ENCODE data around the gene CHMP6.

Gene CHMP6

DNA sequence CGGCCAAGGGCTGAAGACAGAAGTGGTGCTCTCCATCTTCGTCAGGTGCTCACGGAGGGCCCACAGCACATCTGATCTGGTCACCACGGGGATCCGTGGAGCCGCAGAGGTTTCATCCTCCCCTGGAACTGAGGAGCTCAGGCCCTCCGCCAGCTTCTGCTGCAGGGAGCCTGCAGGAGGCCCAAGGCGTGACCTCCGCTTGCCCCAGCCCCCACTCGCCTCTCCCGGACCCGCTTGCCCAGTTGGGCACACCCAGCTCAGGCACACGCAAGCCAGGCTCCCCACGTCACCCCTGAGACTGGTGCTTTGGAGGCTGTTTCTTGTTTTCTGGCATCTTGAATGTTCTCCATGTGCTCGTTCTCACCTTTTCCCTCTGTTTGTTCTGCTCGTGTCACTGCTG lies 39.4 kb upstream of the CHMP6 start:
- H3K9me2 ChIP-seq (replicated peaks; ENCODE audit: low read depth, low read length) = no peaks in the 10 kb centered on the region
- H3K36me3 ChIP-seq (ENCODE audit: insufficient read depth, low read length) = no peaks in the 10 kb centered on the region; the same call in 1 of the 2 replicates
- H4K20me1 ChIP-seq (ENCODE audit: insufficient read depth, low read length, poor library complexity, severe bottlenecking) = no peaks in the 10 kb centered on the region
- H3K9me3 ChIP-seq (ENCODE audit: insufficient read depth, low read depth, low read length) = no peaks in the 10 kb centered on the region
- H3K27me3 ChIP-seq (ENCODE audit: insufficient read depth, low read length, poor library complexity, severe bottlenecking) = no peaks in the 10 kb centered on the region
- H2AFZ ChIP-seq (ENCODE audit: low read length) = no peak overlapping the region
- H3K9ac ChIP-seq (ENCODE audit: low read depth, low read length, poor library complexity, severe bottlenecking) = no peak overlapping the region
- H3K4me1 ChIP-seq (ENCODE audit: insufficient read depth, low read length, poor library complexity, severe bottlenecking) = no peaks in the 10 kb centered on the region
- TF ChIP-seq EZH2phosphoT487 (IDR thresholded peaks at IDR 0.05; ENCODE audit: borderline replicate concordance) = no peak
- TF ChIP-seq, protein P1, sequence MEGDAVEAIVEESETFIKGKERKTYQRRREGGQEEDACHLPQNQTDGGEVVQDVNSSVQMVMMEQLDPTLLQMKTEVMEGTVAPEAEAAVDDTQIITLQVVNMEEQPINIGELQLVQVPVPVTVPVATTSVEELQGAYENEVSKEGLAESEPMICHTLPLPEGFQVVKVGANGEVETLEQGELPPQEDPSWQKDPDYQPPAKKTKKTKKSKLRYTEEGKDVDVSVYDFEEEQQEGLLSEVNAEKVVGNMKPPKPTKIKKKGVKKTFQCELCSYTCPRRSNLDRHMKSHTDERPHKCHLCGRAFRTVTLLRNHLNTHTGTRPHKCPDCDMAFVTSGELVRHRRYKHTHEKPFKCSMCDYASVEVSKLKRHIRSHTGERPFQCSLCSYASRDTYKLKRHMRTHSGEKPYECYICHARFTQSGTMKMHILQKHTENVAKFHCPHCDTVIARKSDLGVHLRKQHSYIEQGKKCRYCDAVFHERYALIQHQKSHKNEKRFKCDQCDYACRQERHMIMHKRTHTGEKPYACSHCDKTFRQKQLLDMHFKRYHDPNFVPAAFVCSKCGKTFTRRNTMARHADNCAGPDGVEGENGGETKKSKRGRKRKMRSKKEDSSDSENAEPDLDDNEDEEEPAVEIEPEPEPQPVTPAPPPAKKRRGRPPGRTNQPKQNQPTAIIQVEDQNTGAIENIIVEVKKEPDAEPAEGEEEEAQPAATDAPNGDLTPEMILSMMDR (conservative IDR thresholded peaks at IDR 0.05; ENCODE audit: low read length) = no peak
- no peaks in the 10 kb centered on the region for H3K79me2 ChIP-seq (ENCODE audit: insufficient read depth, low read length)
- H3F3A ChIP-seq (ENCODE audit: low read depth) = no peaks in the 10 kb centered on the region
- H3K4me3 ChIP-seq (ENCODE audit: low read length, poor library complexity, severe bottlenecking) = no peak overlapping the region
- no peak overlapping the region for H3K4me2 ChIP-seq (ENCODE audit: low read depth, low read length, poor library complexity, severe bottlenecking)

DNA sequence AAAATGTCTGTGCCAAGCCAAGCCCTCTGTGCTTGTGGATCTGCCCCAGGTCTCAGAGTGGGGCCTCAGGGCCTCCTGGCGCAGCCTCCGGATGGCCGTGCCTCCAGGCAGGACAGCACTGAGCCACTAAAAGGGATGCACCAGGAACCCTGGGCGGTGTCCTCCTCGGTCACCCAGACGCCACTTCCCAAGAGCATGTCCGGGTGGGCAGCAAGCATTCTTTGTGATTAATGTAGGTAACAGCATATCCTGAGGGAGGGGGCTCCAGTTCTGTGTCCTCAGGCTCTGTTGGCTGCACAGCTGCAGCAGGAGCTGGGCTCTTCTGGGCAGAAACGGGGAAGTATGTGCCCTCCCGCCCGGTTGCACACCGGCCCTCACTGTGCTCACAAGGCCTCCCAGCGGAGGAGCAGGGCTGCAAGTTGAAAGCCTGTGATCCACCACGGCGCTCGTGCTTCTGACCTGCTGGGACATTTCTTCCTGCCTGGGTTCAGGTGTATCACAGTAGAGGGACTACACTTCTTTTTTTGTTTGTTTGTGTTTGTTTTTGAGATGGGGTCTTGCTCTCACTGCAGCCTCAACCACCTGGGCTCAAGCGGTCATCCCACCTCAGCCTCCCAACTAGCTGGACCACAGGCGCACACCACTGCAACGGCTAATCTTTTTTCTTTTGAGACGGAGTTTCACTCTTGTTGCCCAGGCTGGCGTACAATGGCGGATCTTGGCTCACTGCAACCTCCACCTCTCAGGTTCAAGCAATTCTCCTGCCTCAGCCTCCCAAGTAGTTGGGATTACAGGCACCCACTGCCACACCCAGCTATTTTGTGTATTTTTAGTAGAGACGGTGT lies 37.9 kb upstream of the CHMP6 start:
- Histone ChIP-seq H3K9me3 (ENCODE audit: insufficient read depth, low read depth, low read length) (no peaks in the 10 kb centered on the region), H3F3A (ENCODE audit: low read depth) (no peaks in the 10 kb centered on the region), H3K9ac (ENCODE audit: low read depth, low read length, poor library complexity, severe bottlenecking) (no peak overlapping the region), H3K9me2 (replicated peaks; ENCODE audit: low read depth, low read length) (no peaks in the 10 kb centered on the region), H3K27me3 (ENCODE audit: insufficient read depth, low read length, poor library complexity, severe bottlenecking) (no peaks in the 10 kb centered on the region), H3K4me3 (ENCODE audit: low read length, poor library complexity, severe bottlenecking) (no peak overlapping the region), H3K4me1 (ENCODE audit: insufficient read depth, low read length, poor library complexity, severe bottlenecking) (no peaks in the 10 kb centered on the region), H3K36me3 (ENCODE audit: insufficient read depth, low read length) (no peaks in the 10 kb centered on the region), H4K20me1 (ENCODE audit: insufficient read depth, low read length, poor library complexity, severe bottlenecking) (no peaks in the 10 kb centered on the region), H3K79me2 (ENCODE audit: insufficient read depth, low read length) (no peaks in the 10 kb centered on the region), H3K4me2 (ENCODE audit: low read depth, low read length, poor library complexity, severe bottlenecking) (no peak overlapping the region), H2AFZ (ENCODE audit: low read length) (no peak overlapping the region)
- no peak for TF ChIP-seq EZH2phosphoT487 (IDR thresholded peaks at IDR 0.05; ENCODE audit: borderline replicate concordance)
- TF ChIP-seq, protein P1 (conservative IDR thresholded peaks at IDR 0.05; ENCODE audit: low read length) = no peak

DNA sequence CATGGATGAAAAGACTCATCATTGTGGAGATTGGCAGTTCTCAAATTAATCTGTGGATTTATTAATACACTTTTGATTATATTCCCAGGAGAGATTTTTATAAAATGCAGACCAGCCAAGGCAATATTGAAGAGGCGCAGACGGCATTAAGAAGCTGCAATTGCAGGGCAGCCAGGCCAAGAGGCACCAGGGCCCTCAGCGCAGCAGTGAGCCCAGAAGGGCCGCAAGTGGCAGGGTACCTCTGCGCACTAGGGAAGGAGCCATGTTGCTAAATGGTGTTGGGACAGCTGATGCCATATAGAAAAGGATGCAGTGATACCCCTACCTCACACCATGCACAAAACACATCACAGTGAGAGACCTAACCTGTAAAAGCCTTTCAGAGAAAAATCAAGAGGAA lies 36.6 kb upstream of the CHMP6 start:
- TF ChIP-seq, protein P1 (conservative IDR thresholded peaks at IDR 0.05; ENCODE audit: low read length) = no peak
- TF ChIP-seq EZH2phosphoT487 (IDR thresholded peaks at IDR 0.05; ENCODE audit: borderline replicate concordance) = no peak
- no peak overlapping the region for H3K9ac ChIP-seq (ENCODE audit: low read depth, low read length, poor library complexity, severe bottlenecking)

More for the DNA sequence above, 36.6 kb upstream of the CHMP6 start:
- no peak overlapping the region for H2AFZ ChIP-seq (ENCODE audit: low read length)
- no peak overlapping the region for H3K4me3 ChIP-seq (ENCODE audit: low read length, poor library complexity, severe bottlenecking)
- H3K9me3 ChIP-seq (ENCODE audit: insufficient read depth, low read depth, low read length) = no peaks in the 10 kb centered on the region
- H3K27me3 ChIP-seq (ENCODE audit: insufficient read depth, low read length, poor library complexity, severe bottlenecking) = no peaks in the 10 kb centered on the region
- no peak overlapping the region for H3K4me2 ChIP-seq (ENCODE audit: low read depth, low read length, poor library complexity, severe bottlenecking)
- no peaks in the 10 kb centered on the region for H4K20me1 ChIP-seq (ENCODE audit: insufficient read depth, low read length, poor library complexity, severe bottlenecking)
- no peaks in the 10 kb centered on the region for H3K9me2 ChIP-seq (replicated peaks; ENCODE audit: low read depth, low read length)
- H3K4me1 ChIP-seq (ENCODE audit: insufficient read depth, low read length, poor library complexity, severe bottlenecking) = no peaks in the 10 kb centered on the region
- no peaks in the 10 kb centered on the region for H3F3A ChIP-seq (ENCODE audit: low read depth)
- H3K36me3 ChIP-seq (ENCODE audit: insufficient read depth, low read length) = no peaks in the 10 kb centered on the region
- no peaks in the 10 kb centered on the region for H3K79me2 ChIP-seq (ENCODE audit: insufficient read depth, low read length)
